GM12864 (cell line): ENCODE results near the gene MYO1G.

Experiments
- DNase-seq: peaks from one replicate; pipeline ENCODE4 v3.0.0-alpha.2; 2011; ENCODE audit warnings: low read depth
- H3K4me3 ChIP-seq: 2 replicates; pipeline ENCODE4 v1.5.1; 2011; ENCODE audit warnings: mild to moderate bottlenecking, low read depth, low read length, control low read depth
- TF ChIP-seq, protein P1 (sequence below): IDR thresholded peaks from 2 replicates; pipeline ENCODE4 v1.5.1; 2011; ENCODE audit warnings: low read depth, mild to moderate bottlenecking, moderate library complexity, low read length, control low read depth, inconsistent platforms; ENCODE audit errors: missing control alignments

Gene MYO1G

GRCh38 chr7:44975331-44976039, 3.3 kb downstream of the MYO1G start:
- DNase-seq = no peak
- TF ChIP-seq, protein P1, sequence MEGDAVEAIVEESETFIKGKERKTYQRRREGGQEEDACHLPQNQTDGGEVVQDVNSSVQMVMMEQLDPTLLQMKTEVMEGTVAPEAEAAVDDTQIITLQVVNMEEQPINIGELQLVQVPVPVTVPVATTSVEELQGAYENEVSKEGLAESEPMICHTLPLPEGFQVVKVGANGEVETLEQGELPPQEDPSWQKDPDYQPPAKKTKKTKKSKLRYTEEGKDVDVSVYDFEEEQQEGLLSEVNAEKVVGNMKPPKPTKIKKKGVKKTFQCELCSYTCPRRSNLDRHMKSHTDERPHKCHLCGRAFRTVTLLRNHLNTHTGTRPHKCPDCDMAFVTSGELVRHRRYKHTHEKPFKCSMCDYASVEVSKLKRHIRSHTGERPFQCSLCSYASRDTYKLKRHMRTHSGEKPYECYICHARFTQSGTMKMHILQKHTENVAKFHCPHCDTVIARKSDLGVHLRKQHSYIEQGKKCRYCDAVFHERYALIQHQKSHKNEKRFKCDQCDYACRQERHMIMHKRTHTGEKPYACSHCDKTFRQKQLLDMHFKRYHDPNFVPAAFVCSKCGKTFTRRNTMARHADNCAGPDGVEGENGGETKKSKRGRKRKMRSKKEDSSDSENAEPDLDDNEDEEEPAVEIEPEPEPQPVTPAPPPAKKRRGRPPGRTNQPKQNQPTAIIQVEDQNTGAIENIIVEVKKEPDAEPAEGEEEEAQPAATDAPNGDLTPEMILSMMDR = no peak
- no peak overlapping the region; the same call in 1 of the 2 replicates for H3K4me3 ChIP-seq

GRCh38 chr7:44974549-44974948, 4.3 kb downstream of the MYO1G start:
- H3K4me3 ChIP-seq = no peak overlapping the region
- TF ChIP-seq, protein P1 = no peak
- DNase-seq = no peak

- no peak for DNase-seq
- H3K4me3 ChIP-seq = no peak overlapping the region
- TF ChIP-seq, protein P1 = peak; percentile 66
Observed at GRCh38 chr7:44973610-44974401, 5.0 kb downstream of the MYO1G start.

DNA sequence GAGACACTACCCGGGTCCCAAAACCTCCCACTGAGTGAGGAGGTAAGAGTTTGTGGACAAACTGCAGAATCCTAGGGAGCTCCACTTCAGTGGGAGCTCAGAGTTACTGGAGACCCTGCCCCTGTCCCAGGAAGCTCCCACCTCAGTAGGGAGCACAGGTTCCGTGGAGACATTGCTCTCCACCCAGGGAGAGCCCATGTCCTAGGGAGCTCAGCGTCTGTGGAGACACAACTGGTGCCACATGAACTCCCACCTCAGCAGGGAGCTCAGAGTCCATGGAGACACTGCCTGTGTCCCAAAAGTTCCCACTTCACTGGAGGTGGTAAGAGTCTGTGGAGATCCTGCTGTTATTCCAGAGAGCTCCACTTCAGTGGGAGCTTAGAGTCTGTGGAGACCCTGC, 6.3 kb downstream of the MYO1G start:
- TF ChIP-seq, protein P1 = no peak
- H3K4me3 ChIP-seq = no peak overlapping the region
- no peak for DNase-seq

GRCh38 chr7:44971902-44972441, 6.8 kb downstream of the MYO1G start:
- DNase-seq = no peak
- no peak overlapping the region for H3K4me3 ChIP-seq
- TF ChIP-seq, protein P1 = no peak

DNA sequence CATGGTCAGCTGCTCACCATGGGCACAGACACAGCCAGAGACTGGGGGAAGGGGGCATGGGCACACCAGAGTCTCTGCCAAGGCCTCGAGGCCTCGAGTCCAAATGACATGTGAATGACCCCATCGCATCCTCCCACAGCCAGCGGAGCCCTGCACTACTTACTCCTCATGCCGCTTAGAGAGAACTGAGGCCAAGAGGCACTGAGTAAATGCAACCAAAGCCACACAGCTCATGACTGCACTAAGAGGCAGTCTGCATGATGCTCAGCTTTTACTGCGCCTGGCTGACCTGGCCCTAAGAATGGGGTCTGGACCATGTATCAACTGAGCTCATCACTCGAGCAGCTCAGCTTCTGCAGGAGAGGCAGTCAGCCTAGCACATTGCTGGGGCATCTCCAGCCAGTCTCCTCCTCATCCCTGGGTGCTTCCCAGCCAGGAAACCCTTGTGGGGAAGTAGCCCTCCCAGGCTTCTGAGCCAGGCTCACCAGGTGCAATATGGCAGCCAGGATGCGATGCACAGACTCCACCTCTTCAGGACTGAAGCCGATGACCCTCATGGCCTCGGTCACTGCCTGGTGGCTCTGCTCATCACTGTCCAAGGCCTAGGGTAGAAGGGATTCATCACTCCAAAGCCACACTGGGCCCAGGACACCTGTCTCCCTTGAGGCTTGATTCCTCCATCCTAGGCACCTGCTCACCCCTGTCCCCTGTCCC, 7.5 kb downstream of the MYO1G start:
- TF ChIP-seq, protein P1 = no peak

More for the DNA sequence above, 7.5 kb downstream of the MYO1G start:
- no peak overlapping the region for H3K4me3 ChIP-seq
- no peak for DNase-seq
